Hematopoietic multipotent progenitor cell treated with erythropoietin and hydrocortisone succinate and interleukin-3 and kit ligand, for 6 days (in vitro differentiated cells): ENCODE measurements around the gene XPOT.
A peak's percentile ranks its signal among the peaks of the same experiment; 100 is the strongest.

ENCODE experiments used
- DNase-seq: peaks from one replicate; pipeline ENCODE4 v3.0.0-alpha.2; 2015

XPOT gene

DNA sequence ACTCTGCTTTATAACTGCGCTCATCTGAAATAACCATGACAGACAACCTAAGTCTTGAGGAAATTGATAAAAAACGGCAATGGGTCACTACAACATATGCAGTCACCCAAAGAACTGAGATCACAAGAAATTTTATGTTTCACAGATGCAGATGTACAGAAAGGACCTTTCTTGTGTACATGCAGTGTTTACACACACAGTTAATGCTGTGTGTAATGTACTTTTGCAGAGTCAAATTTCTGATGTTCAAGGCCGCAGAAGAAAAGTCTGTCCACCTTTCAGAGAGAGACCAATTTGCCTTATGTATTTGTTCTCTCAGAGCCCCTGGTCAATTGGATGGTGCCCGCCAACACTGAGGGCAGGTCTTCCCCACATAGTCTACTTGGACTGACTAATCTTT, 24.8 kb downstream of the XPOT start:
- no peak for DNase-seq

DNA sequence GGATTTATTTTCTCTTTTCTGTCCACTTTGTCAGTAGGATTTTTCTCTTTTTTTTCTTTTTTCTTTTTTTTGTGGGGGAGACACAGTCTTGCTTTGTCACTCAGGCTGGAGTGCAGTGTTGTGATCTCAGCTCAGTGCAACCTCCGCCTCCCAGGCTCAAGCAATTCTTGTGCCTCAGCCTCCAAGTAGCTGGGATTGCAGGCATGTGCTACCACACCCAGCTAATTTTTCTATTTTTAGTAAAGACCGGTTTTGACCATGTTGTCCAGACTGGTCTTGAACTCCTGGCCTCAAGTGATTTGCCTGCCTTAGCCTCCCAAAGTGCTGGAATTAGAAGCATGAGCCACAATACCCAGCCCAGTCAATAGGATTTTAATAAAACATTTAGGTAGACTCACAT, 26.7 kb downstream of the XPOT start:
- DNase-seq = no peak

GRCh38 chr12:64431791-64432190, 27.6 kb downstream of the XPOT start:
- DNase-seq = no peak

DNA sequence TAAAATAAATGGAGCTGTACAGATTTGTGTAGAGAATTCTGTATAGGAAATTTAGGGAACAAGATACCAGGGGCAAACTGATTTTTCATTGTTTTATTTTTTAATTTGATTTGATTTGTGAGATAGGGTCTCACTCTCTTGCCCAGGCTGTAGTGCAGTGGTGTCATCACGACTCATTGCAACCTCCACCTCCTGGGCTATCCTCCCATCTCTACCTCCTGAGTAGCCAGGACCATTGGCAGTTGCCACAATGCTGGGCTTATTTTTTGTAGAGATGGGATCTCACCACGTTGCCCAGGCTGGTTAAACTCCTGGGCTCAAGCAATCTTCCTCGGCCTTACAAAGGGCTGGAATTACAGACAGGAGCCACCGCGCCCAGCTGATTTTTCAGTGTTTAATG, 29.7 kb downstream of the XPOT start:
- no peak for DNase-seq

DNA sequence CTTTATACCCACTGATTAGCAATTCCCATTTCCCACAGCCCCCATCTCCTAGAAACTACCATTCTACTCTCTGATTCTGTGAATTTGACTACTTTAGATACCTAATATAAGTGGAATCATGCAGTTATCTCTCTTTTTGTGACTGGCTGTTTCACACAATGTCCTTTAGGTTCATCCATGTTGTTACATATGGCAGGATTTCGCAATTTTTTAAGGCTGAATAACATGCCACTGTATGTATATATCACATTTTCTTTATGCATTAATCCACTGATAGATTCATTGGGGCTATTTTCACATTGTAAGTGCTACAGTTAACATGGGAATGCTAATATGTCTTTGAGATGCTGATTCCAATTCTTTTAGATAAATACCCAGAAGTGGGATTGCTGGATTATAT, 35.9 kb downstream of the XPOT start:
- DNase-seq = no peak

- no peak for DNase-seq
These were observed 41.3 kb downstream of the XPOT start for GRCh38 chr12:64445490-64445889.

DNA sequence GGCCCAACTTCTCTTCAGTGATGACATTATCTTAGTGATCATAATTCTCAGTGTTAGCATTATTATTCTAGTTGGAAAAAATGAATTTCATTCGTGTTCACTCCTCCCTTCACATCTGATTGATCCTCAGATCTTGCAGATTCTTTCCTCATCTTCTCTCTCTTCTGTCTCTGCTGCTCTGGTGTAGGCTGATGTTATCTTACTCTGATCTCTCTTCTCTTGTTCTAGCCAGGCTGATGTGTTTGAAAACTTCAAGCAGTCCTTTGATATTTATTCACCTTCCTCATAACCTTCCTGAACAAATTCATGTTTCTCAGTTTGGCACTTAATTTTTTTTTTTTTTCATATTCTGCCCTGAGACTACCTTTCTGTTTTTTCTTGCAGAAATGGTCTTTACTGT, 42.1 kb downstream of the XPOT start:
- DNase-seq = no peak

DNA sequence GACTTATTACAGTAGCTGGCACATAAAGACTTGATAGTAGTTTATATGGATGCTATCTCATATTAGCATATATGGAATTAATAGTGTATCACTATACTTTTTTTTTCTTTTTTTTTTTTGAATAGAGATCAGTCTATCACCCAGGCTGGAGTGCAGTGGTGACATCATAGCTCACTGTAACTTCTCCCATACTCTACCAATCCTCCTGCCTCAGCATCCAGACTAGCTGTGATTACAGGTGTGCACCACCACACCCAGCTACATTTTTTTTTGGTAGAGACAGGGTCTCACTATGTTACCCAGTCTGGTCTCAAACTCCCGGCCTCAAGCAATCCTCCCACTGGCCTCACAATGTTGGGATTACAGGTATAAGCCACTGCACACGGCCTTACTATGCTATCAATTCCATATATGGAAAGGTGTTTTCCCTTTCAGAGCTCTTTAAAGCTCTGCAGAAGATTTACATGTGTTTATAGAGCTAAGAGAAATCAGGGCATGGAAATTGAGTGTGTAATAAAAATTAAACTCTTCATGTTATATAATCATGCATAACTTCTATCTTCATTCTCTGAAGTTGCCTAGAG, 46.0 kb downstream of the XPOT start:
- no peak for DNase-seq

DNA sequence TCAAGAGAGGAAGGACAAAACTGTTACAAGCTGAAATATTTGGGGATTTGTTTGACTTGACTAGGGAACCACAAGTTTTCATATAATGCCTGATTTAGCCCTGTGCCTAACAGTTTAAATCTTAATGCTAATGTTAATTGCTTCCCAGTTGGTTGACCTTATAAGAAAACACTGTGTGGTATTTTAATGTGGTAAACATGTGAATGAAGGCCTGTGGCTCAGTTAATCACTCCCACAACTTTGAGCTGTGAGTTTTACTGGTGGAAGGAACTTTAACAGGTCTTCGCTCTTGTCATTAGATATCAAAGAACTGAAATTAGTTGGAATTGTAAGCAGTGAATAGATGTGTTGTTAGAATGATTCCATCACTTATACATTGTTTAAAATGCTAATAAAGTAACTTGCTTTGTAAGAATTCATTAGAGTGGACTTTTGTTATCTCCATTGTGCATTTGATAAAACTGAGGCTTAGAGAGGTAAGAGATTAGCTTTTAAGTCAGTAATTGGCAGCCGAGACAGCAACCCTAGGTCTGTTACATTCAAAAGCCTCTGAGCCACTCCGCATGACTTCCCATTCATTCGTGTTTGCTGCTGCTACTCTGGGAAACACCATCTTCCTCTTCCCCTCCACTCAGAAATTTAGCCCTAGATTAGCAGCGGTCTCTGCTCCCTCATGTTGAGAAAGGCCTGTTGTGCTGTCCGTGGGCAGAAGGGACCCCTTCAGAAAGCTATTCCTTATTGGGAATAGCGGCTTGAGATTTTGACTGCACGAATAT, 46.7 kb downstream of the XPOT start:
- peak; percentile 69 for DNase-seq

DNA sequence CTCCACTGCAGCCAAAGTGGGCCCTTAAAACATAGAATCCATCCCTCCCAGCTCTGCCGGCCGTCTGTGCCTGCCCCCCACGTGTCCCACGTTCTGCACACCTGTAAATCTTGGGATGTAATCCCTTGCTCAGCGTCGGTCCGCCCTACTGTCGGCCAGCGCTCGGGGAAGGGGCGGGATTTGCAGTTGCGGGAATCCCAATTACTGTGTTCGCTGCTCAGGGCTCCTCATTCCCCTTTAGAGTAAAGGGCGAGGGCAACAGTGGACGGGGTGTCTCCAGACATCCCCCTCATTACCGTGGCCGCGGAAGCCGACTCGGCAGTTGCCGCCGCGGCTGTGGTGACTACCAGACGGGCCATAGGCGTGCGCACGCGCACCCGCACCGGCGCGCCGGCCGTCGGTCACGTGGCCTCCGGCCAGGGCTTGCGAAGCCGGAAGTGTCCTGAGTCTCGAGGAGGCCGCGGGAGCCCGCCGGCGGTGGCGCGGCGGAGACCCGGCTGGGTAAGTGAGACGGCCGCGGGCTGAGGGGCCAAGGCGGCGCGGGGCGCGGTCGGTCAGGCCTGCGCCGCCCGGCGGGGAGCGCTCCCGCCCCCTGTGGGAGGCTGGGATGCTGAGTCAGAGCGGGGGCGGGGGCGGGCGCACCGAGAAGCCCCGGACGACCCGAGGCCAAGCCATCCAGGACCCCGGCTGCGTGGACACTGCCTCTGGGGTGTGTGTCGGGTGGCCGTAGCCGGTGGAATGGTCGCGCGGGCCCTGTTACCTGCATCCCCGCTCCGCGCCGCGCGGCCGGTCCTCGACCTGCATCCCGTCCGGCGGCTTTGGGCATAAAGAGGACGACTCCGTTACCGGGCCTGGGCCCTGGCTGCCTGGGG, 47.7 kb downstream of the XPOT start, which contains the start of gene TBK1:
Gene TBK1, plus strand, starts transcription at position 434 of the 872 bp plus-strand sequence. CDS start 3,751 bp downstream, outside the sequence.
- DNase-seq = peak; percentile 84

- peak; percentile 62 for DNase-seq
These were observed 48.6 kb downstream of the XPOT start for GRCh38 chr12:64452559-64453329.

- no peak for DNase-seq
These were observed 51.3 kb downstream of the XPOT start for GRCh38 chr12:64455506-64455905.

GRCh38 chr12:64456119-64456518, 51.9 kb downstream of the XPOT start:
- no peak for DNase-seq

DNA sequence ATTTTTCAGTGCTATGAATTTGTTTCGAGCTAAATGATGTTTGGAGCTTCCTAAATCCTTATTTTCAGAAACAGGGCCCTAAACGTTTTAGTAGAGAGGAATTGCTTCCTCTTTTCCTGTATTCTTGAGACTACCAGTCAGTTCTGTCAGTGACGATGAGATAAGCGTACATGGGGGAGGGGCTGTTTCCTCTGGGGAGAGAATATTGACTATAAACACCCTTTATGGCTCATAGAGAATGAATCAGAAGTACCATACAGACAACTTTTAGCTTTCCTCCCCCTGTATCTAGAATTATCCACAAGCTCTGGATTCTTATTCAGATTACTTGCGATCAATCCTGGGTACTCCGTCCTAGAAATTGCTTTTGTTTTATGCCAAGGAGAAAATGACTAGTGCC, 52.8 kb downstream of the XPOT start:
- DNase-seq = peak; percentile 88

GRCh38 chr12:64457466-64457865, 53.3 kb downstream of the XPOT start:
- DNase-seq = peak; percentile 9

- DNase-seq = no peak
These were observed 53.7 kb downstream of the XPOT start for GRCh38 chr12:64457923-64458322.

- DNase-seq = peak; percentile 28
These were observed 55.3 kb downstream of the XPOT start for GRCh38 chr12:64459394-64459891.

GRCh38 chr12:64461634-64462414, 57.6 kb downstream of the XPOT start:
- no peak for DNase-seq

- DNase-seq = peak; percentile 26
These were observed 62.0 kb downstream of the XPOT start for GRCh38 chr12:64466178-64466577.

GRCh38 chr12:64468966-64469365, 64.8 kb downstream of the XPOT start:
- no peak for DNase-seq

DNA sequence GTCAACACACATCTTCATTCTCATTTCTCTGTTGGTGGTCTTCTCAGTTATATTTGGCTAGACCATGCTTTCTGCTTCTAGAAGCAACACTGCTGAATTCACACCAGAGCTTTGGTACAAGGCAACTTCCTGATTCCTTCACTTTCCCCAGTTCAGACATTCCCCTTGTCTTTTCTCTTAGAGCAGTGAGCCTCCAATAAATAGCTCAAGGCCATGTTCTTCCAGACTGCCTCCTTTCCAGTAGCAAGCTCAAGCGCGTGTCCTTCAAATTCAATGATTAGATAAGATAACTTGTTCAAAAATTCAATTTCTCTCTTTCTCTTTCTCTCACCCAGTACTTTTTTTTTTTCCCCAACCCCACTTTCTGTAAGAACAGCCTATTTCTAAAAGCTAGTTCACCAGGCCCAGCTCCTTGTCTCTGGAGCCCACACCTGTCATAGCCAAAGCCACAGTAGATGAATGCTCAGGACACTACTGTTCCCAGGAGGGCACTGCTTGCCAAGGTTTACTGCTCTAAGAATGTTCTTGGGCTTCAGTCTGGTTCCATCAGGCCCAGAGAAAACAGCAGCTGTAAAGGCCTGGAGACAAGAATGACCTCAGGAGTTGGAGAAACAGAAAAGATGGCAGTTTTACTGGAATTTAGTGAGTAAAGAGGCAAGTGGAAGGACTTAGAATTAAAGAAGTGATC, 65.4 kb downstream of the XPOT start:
- DNase-seq = no peak
